ENCODE results near the gene TGFBR2.
A peak's percentile ranks its signal among the peaks of the same experiment; 100 is the strongest.

TGFBR2 gene

DNA sequence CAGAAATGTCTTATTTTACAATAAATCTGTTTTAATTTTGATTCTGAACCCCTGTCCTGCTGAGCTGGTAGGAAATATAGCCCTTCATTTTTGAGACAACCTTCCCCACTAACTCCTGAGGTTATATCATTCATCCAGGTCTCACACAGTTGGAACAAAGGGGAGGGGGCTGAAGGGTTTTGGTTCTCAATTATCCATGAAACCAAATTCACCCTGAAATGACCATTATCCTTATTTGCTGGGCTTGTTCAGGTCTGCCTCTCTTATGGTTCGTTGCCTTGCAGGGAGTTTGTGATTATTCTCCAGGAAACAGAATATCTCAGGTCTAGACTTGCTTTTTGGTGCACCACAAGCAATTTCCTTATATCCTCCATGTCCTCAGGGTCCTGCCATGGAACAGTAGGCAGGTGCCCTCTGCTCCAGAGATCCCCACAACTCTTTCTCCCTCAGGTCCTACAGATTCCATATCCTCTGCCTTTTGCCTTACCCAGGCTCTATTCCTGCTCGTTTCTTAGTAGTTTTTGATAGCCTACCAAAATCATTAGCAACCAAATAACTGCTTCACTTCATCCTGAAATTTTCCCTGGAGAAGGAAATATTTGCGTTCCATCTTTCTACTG lies 94.4 kb downstream of the TGFBR2 start:
- TF ChIP-seq, protein P1, sequence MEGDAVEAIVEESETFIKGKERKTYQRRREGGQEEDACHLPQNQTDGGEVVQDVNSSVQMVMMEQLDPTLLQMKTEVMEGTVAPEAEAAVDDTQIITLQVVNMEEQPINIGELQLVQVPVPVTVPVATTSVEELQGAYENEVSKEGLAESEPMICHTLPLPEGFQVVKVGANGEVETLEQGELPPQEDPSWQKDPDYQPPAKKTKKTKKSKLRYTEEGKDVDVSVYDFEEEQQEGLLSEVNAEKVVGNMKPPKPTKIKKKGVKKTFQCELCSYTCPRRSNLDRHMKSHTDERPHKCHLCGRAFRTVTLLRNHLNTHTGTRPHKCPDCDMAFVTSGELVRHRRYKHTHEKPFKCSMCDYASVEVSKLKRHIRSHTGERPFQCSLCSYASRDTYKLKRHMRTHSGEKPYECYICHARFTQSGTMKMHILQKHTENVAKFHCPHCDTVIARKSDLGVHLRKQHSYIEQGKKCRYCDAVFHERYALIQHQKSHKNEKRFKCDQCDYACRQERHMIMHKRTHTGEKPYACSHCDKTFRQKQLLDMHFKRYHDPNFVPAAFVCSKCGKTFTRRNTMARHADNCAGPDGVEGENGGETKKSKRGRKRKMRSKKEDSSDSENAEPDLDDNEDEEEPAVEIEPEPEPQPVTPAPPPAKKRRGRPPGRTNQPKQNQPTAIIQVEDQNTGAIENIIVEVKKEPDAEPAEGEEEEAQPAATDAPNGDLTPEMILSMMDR (conservative IDR thresholded peaks at IDR 0.05; ENCODE audit: control insufficient read depth, insufficient read depth, low read depth, low read length) = no peak
- H3K4me3 ChIP-seq (ENCODE audit: control insufficient read depth, low read depth, low read length) = no peak overlapping the region
- no peak for DNase-seq (ENCODE audit: low read depth)

DNA sequence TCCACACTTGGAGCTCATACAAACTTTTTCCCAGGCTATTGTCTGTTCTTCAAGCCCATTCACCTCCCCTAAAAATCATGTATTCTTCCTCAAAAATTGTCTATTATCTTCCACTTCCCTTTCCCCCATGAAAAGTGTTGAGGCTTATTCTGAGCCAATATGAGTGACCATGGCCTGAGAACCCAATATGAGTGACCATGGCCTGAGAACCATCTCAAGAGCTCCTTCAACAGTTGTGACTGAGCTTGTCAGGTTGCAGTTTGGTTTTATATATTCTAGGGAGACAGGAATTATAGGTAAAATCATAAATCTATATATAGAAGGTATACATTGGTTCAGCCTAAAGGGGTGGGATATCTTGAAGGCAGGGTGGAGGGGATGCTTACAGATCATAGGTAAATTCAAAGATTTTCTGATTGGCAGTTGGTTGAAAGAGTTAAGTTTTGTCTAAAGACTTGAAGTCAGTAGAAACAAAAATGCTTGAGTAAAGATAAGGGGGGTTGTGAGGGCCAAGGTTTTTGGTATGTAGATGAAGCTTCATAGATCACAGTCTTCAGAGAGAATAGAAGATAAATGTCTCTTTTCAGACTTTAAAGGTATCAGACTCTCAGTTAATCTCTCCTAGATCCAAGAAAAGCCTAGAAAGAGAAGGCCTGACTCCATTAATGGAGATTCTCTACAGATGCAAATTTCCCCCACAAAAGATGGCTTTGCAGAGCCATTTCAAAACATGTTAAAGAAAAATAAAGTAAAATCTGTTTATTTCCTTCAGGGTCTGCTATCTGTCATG lies 95.8 kb downstream of the TGFBR2 start:
- H3K4me3 ChIP-seq (ENCODE audit: control insufficient read depth, low read depth, low read length) = no peak overlapping the region
- DNase-seq (ENCODE audit: low read depth) = no peak
- TF ChIP-seq, protein P1 (conservative IDR thresholded peaks at IDR 0.05; ENCODE audit: control insufficient read depth, insufficient read depth, low read depth, low read length) = no peak

DNA sequence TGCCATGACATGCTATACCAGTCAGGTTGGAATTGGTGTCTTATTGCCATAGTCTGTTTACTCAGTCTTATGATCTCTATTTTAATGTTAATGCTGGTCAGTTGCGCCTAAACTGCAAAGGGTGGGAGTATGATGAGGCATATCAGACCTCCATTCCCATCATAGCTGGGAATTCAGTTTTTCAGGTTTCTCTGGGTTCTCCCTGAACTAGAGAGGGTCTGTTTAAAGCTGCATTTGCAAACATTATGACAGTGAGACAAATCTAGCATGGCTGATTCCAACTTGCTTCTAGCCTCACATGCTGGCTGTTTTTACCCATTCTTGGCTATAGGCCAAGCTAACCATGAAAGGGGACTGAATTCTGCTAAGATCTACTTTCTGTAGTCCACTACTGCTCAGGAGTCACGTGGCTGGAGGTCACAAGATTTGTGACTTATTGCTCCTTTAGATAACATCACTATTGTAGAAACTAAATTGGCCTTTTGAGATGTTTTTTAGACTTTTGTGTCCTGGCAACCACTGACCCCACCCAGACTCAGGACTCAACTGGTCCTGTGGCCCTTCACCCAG lies 96.5 kb downstream of the TGFBR2 start:
- DNase-seq (ENCODE audit: low read depth) = no peak
- TF ChIP-seq, protein P1 (conservative IDR thresholded peaks at IDR 0.05; ENCODE audit: control insufficient read depth, insufficient read depth, low read depth, low read length) = no peak
- no peak overlapping the region for H3K4me3 ChIP-seq (ENCODE audit: control insufficient read depth, low read depth, low read length)

DNA sequence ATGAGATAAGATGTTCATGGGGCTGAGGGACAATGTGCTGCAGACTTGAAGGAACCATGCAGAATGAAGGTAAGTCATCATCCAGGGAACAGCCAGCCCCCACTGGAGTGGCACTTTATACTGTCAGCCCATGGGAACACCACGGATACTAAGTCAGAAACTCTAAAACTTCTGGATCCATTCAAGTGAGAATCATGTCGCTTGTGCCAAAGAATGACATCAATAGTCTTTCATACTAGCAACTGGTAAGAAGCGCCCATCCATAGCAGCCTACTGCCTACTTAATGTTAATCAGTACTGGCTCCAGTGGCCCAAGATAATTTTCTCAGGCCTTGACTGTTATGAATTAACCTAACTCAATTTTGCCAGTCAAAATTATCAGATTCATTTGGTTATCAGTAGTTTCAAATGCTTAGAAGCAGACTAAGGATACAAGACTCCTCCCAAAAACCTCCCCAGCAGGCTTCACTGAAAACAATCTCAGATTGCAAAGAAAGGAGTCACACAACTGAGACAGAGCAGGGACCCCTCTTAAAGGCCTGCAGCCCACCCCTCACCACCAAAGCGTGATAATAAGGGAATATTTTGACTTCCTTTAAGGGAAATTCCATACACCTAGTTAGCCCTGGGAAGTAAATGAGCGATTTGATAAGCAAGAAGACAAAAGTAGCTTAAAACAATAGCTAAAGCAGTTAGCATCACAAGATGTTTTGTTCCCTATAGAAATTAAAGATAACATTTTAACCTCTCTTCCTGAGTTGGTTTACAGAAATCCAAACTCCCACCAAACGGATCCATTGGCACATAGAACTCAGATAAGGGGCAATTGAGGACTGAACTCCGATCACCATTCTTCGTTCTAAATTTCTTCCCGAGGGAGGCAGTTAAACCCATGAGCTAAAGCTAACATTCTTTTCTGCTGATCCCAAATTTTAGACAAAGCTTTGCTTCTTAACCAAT lies 98.8 kb downstream of the TGFBR2 start:
- TF ChIP-seq, protein P1 (conservative IDR thresholded peaks at IDR 0.05; ENCODE audit: control insufficient read depth, insufficient read depth, low read depth, low read length) = no peak
- no peak for DNase-seq (ENCODE audit: low read depth)

DNA sequence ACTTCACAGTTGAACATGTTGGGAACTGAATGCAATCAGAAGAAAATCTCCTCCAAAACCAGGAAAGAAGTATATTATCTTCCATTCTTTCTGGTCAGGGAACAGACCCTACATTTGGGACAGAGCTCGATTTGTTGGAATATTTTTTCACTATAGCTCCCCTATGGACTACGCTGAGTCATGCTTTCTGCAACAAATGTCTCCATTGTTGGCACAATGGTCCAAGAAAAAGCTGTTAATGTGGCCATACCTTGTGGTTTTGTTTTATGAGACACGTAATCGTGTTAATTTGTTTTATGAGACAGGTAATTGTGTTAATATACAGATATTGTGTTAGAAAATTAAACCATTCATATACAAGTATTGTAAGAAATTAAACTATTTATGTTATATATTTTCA lies 101.4 kb downstream of the TGFBR2 start:
- TF ChIP-seq, protein P1 (conservative IDR thresholded peaks at IDR 0.05; ENCODE audit: control insufficient read depth, insufficient read depth, low read depth, low read length) = no peak
- H3K4me3 ChIP-seq (ENCODE audit: control insufficient read depth, low read depth, low read length) = no peak overlapping the region
- no peak for DNase-seq (ENCODE audit: low read depth)

More for the DNA sequence above, 98.8 kb downstream of the TGFBR2 start:
- H3K4me3 ChIP-seq (ENCODE audit: control insufficient read depth, low read depth, low read length) = no peak overlapping the region

DNA sequence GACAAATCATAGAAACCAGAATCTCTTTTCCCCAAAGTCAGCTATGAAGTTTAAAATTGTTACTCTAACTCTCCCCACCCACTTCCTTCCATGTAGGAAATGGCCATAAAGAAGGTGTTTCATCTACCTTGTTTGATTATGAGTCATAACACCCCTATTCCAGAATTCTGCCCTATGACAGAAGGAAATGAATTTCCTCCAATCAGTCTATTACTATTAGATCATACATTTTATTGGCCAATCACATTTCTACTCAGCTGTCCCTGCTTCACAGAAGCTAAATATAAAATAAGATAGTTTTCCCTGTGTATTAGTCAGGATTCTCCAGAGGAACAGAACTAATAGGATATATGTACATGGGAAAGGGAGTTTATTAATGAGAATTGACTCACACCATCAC lies 102.1 kb downstream of the TGFBR2 start:
- no peak overlapping the region for H3K4me3 ChIP-seq (ENCODE audit: control insufficient read depth, low read depth, low read length)
- TF ChIP-seq, protein P1 (conservative IDR thresholded peaks at IDR 0.05; ENCODE audit: control insufficient read depth, insufficient read depth, low read depth, low read length) = no peak
- peak; percentile 35 for DNase-seq (ENCODE audit: low read depth)
